GM12878 (cell line): ENCODE data around the gene RAI14. TPM values are rescaled to one million over a fixed set of nuclear protein-coding genes. Genes with fewer than 3 reads are reported as not detected.
"Not testable (repeated sequence)": the region's sequence is repeated elsewhere in the genome, so short reads cannot be mapped to it uniquely, and the experiment has no call there.

Experiments
- ATAC-seq: fragments of 200-7000 bp; cut with Tn5 transposase; 3 replicates; pipeline ENCODE4 v1.9.1; 2020; ENCODE audit warnings: mild to moderate bottlenecking, moderate library complexity
- BruUV-seq: library from RNA; stranded (reverse); fragments of 400-500 nt; replicated peaks from 2 replicates; lab custom pipeline; 2021; lab: Mats Ljungman, UMichigan
- CTCF ChIA-PET: fragments of 300-600 bp; sonication (Branson Sonifier 250); formaldehyde crosslinking; extraction: SDS; loops from one replicate; lab custom pipeline; 2021; ENCODE audit warnings: inconsistent platforms; lab: Yijun Ruan, JAX
- POLR2A ChIA-PET: fragments of 350-600 bp; formaldehyde crosslinking; extraction: SDS; loops from one replicate; lab custom pipeline; 2021; ENCODE audit warnings: inconsistent platforms; lab: Charles Lee
- RAD21 ChIA-PET: fragments of 300-600 bp; sonication (Branson Sonifier 250); formaldehyde crosslinking; loops from one replicate; lab custom pipeline; 2023; ENCODE audit warnings: antibody characterized with exemption; ENCODE audit not compliant: unreplicated experiment; lab: Charles Lee
- SMC1A ChIA-PET: fragments of 300-600 bp; sonication (Branson Sonifier 250); formaldehyde crosslinking; loops from one replicate; lab custom pipeline; 2023; ENCODE audit not compliant: unreplicated experiment, uncharacterized antibody; lab: Charles Lee
- DNase-seq: peaks from one replicate; pipeline ENCODE4 v3.0.0-alpha.2; 2011; ENCODE audit warnings: low read depth, low spot score
- FAIRE-seq: peaks from 3 replicates; lab custom pipeline; 2011; peaks lifted over from hg19 to GRCh38; lab: Jason Lieb, UNC
- H2AFZ ChIP-seq: 2 replicates; pipeline ENCODE4 v1.6.0; 2011; ENCODE audit warnings: low read depth, low read length, control low read depth; ENCODE audit not compliant: control insufficient read depth
- H3K27ac ChIP-seq: 2 replicates; pipeline ENCODE4 v1.5.1; 2011; ENCODE audit warnings: control low read depth; ENCODE audit not compliant: control insufficient read depth, insufficient read depth
- H3K27me3 ChIP-seq, 2 experiments: replicated peaks in 1 of 2; 2 replicates each; pipeline versions ENCODE4 v1.6.0 to v1.6.1; 2011; ENCODE audit warnings: low read length in 1 of 2; ENCODE audit not compliant: control insufficient read depth in 2 of 2, insufficient read depth in 2 of 2
- H3K36me3 ChIP-seq, 2 experiments: 2 replicates each; pipeline ENCODE4 v1.5.1; 2011; ENCODE audit warnings: low read length in 1 of 2; ENCODE audit not compliant: control insufficient read depth in 2 of 2, insufficient read depth in 2 of 2
- H3K4me1 ChIP-seq: 2 replicates; pipeline ENCODE4 v1.6.1; 2011; ENCODE audit warnings: mild to moderate bottlenecking, low read length, moderate library complexity, mixed read lengths; ENCODE audit not compliant: control insufficient read depth, insufficient read depth
- H3K4me2 ChIP-seq: 2 replicates; pipeline ENCODE4 v1.6.0; 2011; ENCODE audit warnings: control low read depth; ENCODE audit not compliant: control insufficient read depth, insufficient read depth
- H3K4me3 ChIP-seq: fragments of 200-600 bp; sonication (generic); 2 replicates; pipeline ENCODE4 v1.5.1; 2016
- H3K79me2 ChIP-seq: 2 replicates; pipeline ENCODE4 v1.6.0; 2011; ENCODE audit warnings: low read length; ENCODE audit not compliant: control insufficient read depth, insufficient read depth
- H3K9ac ChIP-seq: 2 replicates; pipeline ENCODE4 v1.8.0; 2011; ENCODE audit warnings: low read length, control low read depth, mixed read lengths; ENCODE audit not compliant: control insufficient read depth, insufficient read depth
- H3K9me3 ChIP-seq: replicated peaks from 3 replicates; pipeline ENCODE4 v1.5.1; 2011; ENCODE audit warnings: mild to moderate bottlenecking, low read length; ENCODE audit not compliant: control insufficient read depth, insufficient read depth
- H4K20me1 ChIP-seq: 2 replicates; pipeline ENCODE4 v1.6.0; 2011; ENCODE audit not compliant: control insufficient read depth, insufficient read depth
- ATF7 ChIP-seq: fragments of 450-650 bp; IDR thresholded peaks from 2 replicates; pipeline ENCODE4 v1.6.1; 2016; ENCODE audit warnings: low read depth, mild to moderate bottlenecking
- CUX1 ChIP-seq: IDR thresholded peaks from 2 replicates; pipeline ENCODE4 v1.6.1; 2012; ENCODE audit warnings: improper control_type of control experiment, low read depth, low read length; ENCODE audit not compliant: insufficient replicate concordance
- LARP7 ChIP-seq: fragments of 450-650 bp; IDR thresholded peaks from 2 replicates; pipeline ENCODE4 v1.6.1; 2017; ENCODE audit warnings: mild to moderate bottlenecking
- MEF2A ChIP-seq: IDR thresholded peaks from 2 replicates; pipeline ENCODE4 v1.6.1; 2011; ENCODE audit warnings: low read depth, mild to moderate bottlenecking, low read length, moderate library complexity; ENCODE audit not compliant: insufficient read depth
- PML ChIP-seq: IDR thresholded peaks from 2 replicates; pipeline ENCODE4 v1.6.1; 2012; ENCODE audit warnings: low read length, inconsistent platforms
- SREBF2 ChIP-seq: IDR thresholded peaks from 2 replicates; pipeline ENCODE4 v1.6.1; 2012; ENCODE audit warnings: mild to moderate bottlenecking, low read length
- ZZZ3 ChIP-seq: IDR thresholded peaks from 2 replicates; pipeline ENCODE4 v1.6.1; 2011; ENCODE audit warnings: low read depth; ENCODE audit not compliant: control insufficient read depth, insufficient read length
- WGBS: methylation state at CpG from one replicate; pipeline ENCODE4 v1.1.6; 2016; ENCODE audit warnings: low lambda C conversion rate; ENCODE audit not compliant: insufficient replicate concordance, insufficient coverage; ENCODE audit errors: missing lambda C conversion rate; 5-methylcytosine and 5-hydroxymethylcytosine counted together
- in situ Hi-C: fragments of 300-500 bp; cut with MboI; formaldehyde crosslinking; loops from 9 replicates; pipeline ENCODE4 v1.14.3; 2018; ENCODE audit warnings: mixed read lengths
- intact Hi-C: fragments of 100-400 bp; cut with micrococcal nuclease; formaldehyde crosslinking; loops from one replicate; pipeline ENCODE4 v1.14.2; 2022; ENCODE audit not compliant: unreplicated experiment
- polyA plus RNA-seq, 11 experiments: library from polyadenylated mRNA; depleted of rRNA in 4 of 11; unstranded in 6 of 11; stranded (reverse) in 5 of 11; fragments of >200 nt; fragmentation: Nextera tagmentation in 4 of 11; fragmentation: Illumina TruSeq in 1 of 11; extraction: Ambion mirVana in 4 of 11; extraction: Trizol in 1 of 11; gene quantifications; 1 replicate in 1 of 11; 2 replicates in 10 of 11; pipeline versions ENCODE4 v1.2.1 to v1.2.3, GENCODE V29; 2011 to 2016; ENCODE audit warnings: inconsistent platforms in 2 of 11, missing spikeins in 2 of 11, low read depth in 1 of 11
- total RNA-seq, 4 experiments: library from RNA; depleted of rRNA in 3 of 4; stranded (reverse); fragments of >200 nt in 3 of 4; fragmentation: Illumina TruSeq in 1 of 4; extraction: Trizol in 1 of 4; gene quantifications; 2 replicates each; pipeline versions ENCODE4 v1.2.1 to v1.2.3, GENCODE V29; 2013 to 2021

RAI14 gene
- total and polyA plus RNA-seq, 10 of the 15 experiments (the other 5 are each of a cell fraction or from before 2014, with no cell fraction given), result 0.18 to 4.6 (median 1.9) TPM

- no peaks in the 10 kb centered on the region for H3K4me1 ChIP-seq
- SMC1A ChIA-PET, result no interaction called here
- POLR2A ChIA-PET, result no interaction called here
- RAD21 ChIA-PET, result no interaction called here
- BruUV-seq, result no TSS peak
- TF ChIP-seq SREBF2 (no peak), PML (no peak), CUX1 (no peak), ATF7 (no peak), MEF2A (no peak), ZZZ3 (no peak), LARP7 (no peak)
- 36% methylated on average over 8 of the region's 8 CpGs for WGBS
- H3K9ac ChIP-seq, result no peak overlapping the region
- CTCF ChIA-PET, result no interaction called here
- H3K4me2 ChIP-seq, result no peak overlapping the region
- no peaks in the 10 kb centered on the region for H3K36me3 ChIP-seq
- DNase-seq, result no peak
- H3K27me3 ChIP-seq, result no peaks in the 10 kb centered on the region
- no peaks in the 10 kb centered on the region for H3K79me2 ChIP-seq
- in situ Hi-C loops (no loop called here), intact Hi-C loops (no loop called here)
- no peak overlapping the region for H2AFZ ChIP-seq
- H3K4me3 ChIP-seq, result no peak overlapping the region
- FAIRE-seq, result no peak
- no peak for ATAC-seq
- H3K9me3 ChIP-seq, result no peaks in the 10 kb centered on the region
- H3K27ac ChIP-seq, result no peak overlapping the region
- no peaks in the 10 kb centered on the region for H4K20me1 ChIP-seq
Observed at GRCh38 chr5:34778091-34778850, 122.1 kb downstream of the RAI14 start.

GRCh38 chr5:34783892-34784291 lies 127.8 kb downstream of the RAI14 start:
- H3K36me3 ChIP-seq, H3K27ac ChIP-seq, H3K9me3 ChIP-seq, FAIRE-seq, BruUV-seq, H3K4me1 ChIP-seq, DNase-seq, H2AFZ ChIP-seq, H3K9ac ChIP-seq, H3K79me2 ChIP-seq, ATAC-seq, H4K20me1 ChIP-seq, POLR2A ChIA-PET, SMC1A ChIA-PET, H3K4me2 ChIP-seq, intact Hi-C loops, H3K4me3 ChIP-seq, RAD21 ChIA-PET, H3K27me3 ChIP-seq, in situ Hi-C loops: not testable (repeated sequence)
- CTCF ChIA-PET, result interaction anchor here (0.6 kb wide), 1 partner anchor 66 kb away, joined by 3 read pairs; no protein-coding TSS in a partner anchor
- 39% methylated on average over 4 of the region's 4 CpGs for WGBS
